ENCODE measurements around the gene NSFL1C.

- TF ChIP-seq, protein P1, sequence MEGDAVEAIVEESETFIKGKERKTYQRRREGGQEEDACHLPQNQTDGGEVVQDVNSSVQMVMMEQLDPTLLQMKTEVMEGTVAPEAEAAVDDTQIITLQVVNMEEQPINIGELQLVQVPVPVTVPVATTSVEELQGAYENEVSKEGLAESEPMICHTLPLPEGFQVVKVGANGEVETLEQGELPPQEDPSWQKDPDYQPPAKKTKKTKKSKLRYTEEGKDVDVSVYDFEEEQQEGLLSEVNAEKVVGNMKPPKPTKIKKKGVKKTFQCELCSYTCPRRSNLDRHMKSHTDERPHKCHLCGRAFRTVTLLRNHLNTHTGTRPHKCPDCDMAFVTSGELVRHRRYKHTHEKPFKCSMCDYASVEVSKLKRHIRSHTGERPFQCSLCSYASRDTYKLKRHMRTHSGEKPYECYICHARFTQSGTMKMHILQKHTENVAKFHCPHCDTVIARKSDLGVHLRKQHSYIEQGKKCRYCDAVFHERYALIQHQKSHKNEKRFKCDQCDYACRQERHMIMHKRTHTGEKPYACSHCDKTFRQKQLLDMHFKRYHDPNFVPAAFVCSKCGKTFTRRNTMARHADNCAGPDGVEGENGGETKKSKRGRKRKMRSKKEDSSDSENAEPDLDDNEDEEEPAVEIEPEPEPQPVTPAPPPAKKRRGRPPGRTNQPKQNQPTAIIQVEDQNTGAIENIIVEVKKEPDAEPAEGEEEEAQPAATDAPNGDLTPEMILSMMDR (IDR thresholded peaks at IDR 0.05): no peak
- TF ChIP-seq POLR2AphosphoS5 (IDR thresholded peaks at IDR 0.05): no peak
Observed at GRCh38 chr20:1469306-1469905, 2.8 kb upstream of the NSFL1C start.
